Caco-2 (cell line): ENCODE results near the gene ISL2. TPM values are rescaled to one million over a fixed set of nuclear protein-coding genes. Genes with fewer than 3 reads are reported as not detected.

Experiments used
- BruUV-seq: library from RNA; stranded (reverse); fragments of 400-500 nt; replicated peaks from 2 replicates; lab custom pipeline; 2021; lab: Mats Ljungman, UMichigan
- CTCF ChIA-PET: fragments of 300-600 bp; sonication (Branson Sonifier 250); formaldehyde crosslinking; loops from one replicate; lab custom pipeline; 2022; ENCODE audit warnings: antibody characterized with exemption; lab: Charles Lee
- POLR2A ChIA-PET: fragments of 300-600 bp; sonication (Branson Sonifier 250); formaldehyde crosslinking; loops from one replicate; lab custom pipeline; 2022; ENCODE audit warnings: antibody characterized with exemption; lab: Charles Lee
- DNase-seq, 2 experiments: peaks; one replicate each; pipeline versions ENCODE4 v3.0.0 to v3.0.0-alpha.2; 2020 to 2022
- H3K27me3 ChIP-seq: replicated peaks from 2 replicates; pipeline ENCODE4 v1.6.0; 2011; ENCODE audit warnings: low read length; ENCODE audit not compliant: control insufficient read depth, insufficient read depth
- H3K36me3 ChIP-seq: 2 replicates; pipeline ENCODE4 v1.5.1; 2011; ENCODE audit warnings: low read length; ENCODE audit not compliant: control insufficient read depth, insufficient read depth
- H3K4me1 ChIP-seq: fragments of 250-450 bp; sonication (Bioruptor Pico); 2 replicates; pipeline ENCODE4 v1.5.1; 2020; ENCODE audit warnings: mild to moderate bottlenecking
- H3K4me3 ChIP-seq: 2 replicates; pipeline ENCODE4 v1.5.1; 2011; ENCODE audit warnings: low read depth, mild to moderate bottlenecking, control low read depth, low read length
- H3K9me3 ChIP-seq: fragments of 250-450 bp; sonication (Bioruptor Pico); 2 replicates; pipeline ENCODE4 v1.5.1; 2020; ENCODE audit warnings: mild to moderate bottlenecking, moderate library complexity
- H3K27ac Mint-ChIP-seq: one replicate; pipeline ENCODE4 v1.8.0; 2022; ENCODE audit warnings: mixed read lengths; ENCODE audit not compliant: unreplicated experiment
- H3K27me3 Mint-ChIP-seq: one replicate; pipeline ENCODE4 v1.8.0; 2022; ENCODE audit warnings: mixed read lengths; ENCODE audit not compliant: insufficient read depth, unreplicated experiment
- H3K36me3 Mint-ChIP-seq: one replicate; pipeline ENCODE4 v1.8.0; 2022; ENCODE audit warnings: mild to moderate bottlenecking, mixed read lengths; ENCODE audit not compliant: insufficient read depth, unreplicated experiment
- H3K4me1 Mint-ChIP-seq: one replicate; pipeline ENCODE4 v1.8.0; 2022; ENCODE audit warnings: low read depth, mixed read lengths; ENCODE audit not compliant: unreplicated experiment
- H3K4me3 Mint-ChIP-seq: one replicate; pipeline ENCODE4 v1.8.0; 2022; ENCODE audit warnings: mild to moderate bottlenecking, moderate library complexity, mixed read lengths; ENCODE audit not compliant: unreplicated experiment
- H3K9me3 Mint-ChIP-seq: one replicate; pipeline ENCODE4 v1.8.0; 2022; ENCODE audit warnings: mixed read lengths; ENCODE audit not compliant: unreplicated experiment
- CTCF ChIP-seq, 2 experiments: fragments of 200-600 bp in 1 of 2; IDR thresholded peaks; 1 replicate in 1 of 2; 2 replicates in 1 of 2; pipeline versions ENCODE4 v1.5.1 to v1.8.0; 2011 to 2022; ENCODE audit warnings: antibody characterized with exemption in 1 of 2, control low read depth in 1 of 2, inconsistent platforms in 1 of 2, low read depth in 1 of 2, low read length in 1 of 2, mild to moderate bottlenecking in 1 of 2, moderate library complexity in 1 of 2; ENCODE audit not compliant: insufficient read depth in 1 of 2, severe bottlenecking in 1 of 2, unreplicated experiment in 1 of 2
- intact Hi-C: fragments of 100-400 bp; cut with micrococcal nuclease; formaldehyde crosslinking; loops from one replicate; pipeline ENCODE4 v1.10.0; 2022; ENCODE audit not compliant: unreplicated experiment
- total RNA-seq: library from RNA; stranded (reverse); gene quantifications from 2 replicates; pipeline ENCODE4 v1.2.3, GENCODE V29; 2022

Gene ISL2
- total RNA-seq, 1 experiment from 2014 or later: 11.0 TPM

- H3K4me3 ChIP-seq: no peak overlapping the region
- Mint-ChIP-seq H3K4me3 (no peak overlapping the region), H3K4me1 (no peaks in the 10 kb centered on the region), H3K27ac (no peak overlapping the region), H3K36me3 (no peaks in the 10 kb centered on the region), H3K9me3 (no peaks in the 10 kb centered on the region), H3K27me3 (no peaks in the 10 kb centered on the region)
- no peaks in the 10 kb centered on the region for H3K9me3 ChIP-seq
- intact Hi-C loops: no loop called here
- DNase-seq: no peak
- H3K36me3 ChIP-seq: no peaks in the 10 kb centered on the region
- POLR2A ChIA-PET: no interaction called here
- no peak for TF ChIP-seq CTCF (IDR thresholded peaks at IDR 0.05; ENCODE audit: insufficient read depth in 1 of 2, low read depth in 1 of 2, low read length in 1 of 2, severe bottlenecking in 1 of 2, unreplicated experiment in 1 of 2)
- H3K27me3 ChIP-seq: no peaks in the 10 kb centered on the region
- CTCF ChIA-PET: no interaction called here
- peaks cover 2% of the 10 kb centered on the region; the same call in 1 of the 2 replicates for H3K4me1 ChIP-seq
- no TSS peak for BruUV-seq
Measured at GRCh38 chr15:76320012-76320411, 16.6 kb upstream of the ISL2 start.

- Mint-ChIP-seq H3K27ac (no peak overlapping the region), H3K9me3 (no peaks in the 10 kb centered on the region), H3K4me3 (no peak overlapping the region), H3K4me1 (no peaks in the 10 kb centered on the region), H3K27me3 (no peaks in the 10 kb centered on the region), H3K36me3 (no peaks in the 10 kb centered on the region)
- no peak for TF ChIP-seq CTCF (IDR thresholded peaks at IDR 0.05; ENCODE audit: insufficient read depth in 1 of 2, low read depth in 1 of 2, low read length in 1 of 2, severe bottlenecking in 1 of 2, unreplicated experiment in 1 of 2)
- CTCF ChIA-PET: no interaction called here
- intact Hi-C loops: no loop called here
- no peak overlapping the region for H3K4me3 ChIP-seq
- BruUV-seq: no TSS peak
- POLR2A ChIA-PET: no interaction called here
- DNase-seq: no peak
- no peaks in the 10 kb centered on the region for H3K36me3 ChIP-seq
- no peaks in the 10 kb centered on the region for H3K9me3 ChIP-seq
- no peaks in the 10 kb centered on the region for H3K27me3 ChIP-seq
- no peaks in the 10 kb centered on the region for H3K4me1 ChIP-seq
Measured at GRCh38 chr15:76321171-76321570, 15.4 kb upstream of the ISL2 start.

GRCh38 chr15:76321602-76322001 is 15.0 kb upstream of the ISL2 start:
- H3K4me1 Mint-ChIP-seq: no peaks in the 10 kb centered on the region
- Histone ChIP-seq H3K27me3 (no peaks in the 10 kb centered on the region), H3K9me3 (no peaks in the 10 kb centered on the region), H3K4me1 (no peaks in the 10 kb centered on the region), H3K36me3 (no peaks in the 10 kb centered on the region), H3K4me3 (no peak overlapping the region)
- no peaks in the 10 kb centered on the region for H3K9me3 Mint-ChIP-seq
- CTCF ChIA-PET: no interaction called here
- H3K27ac Mint-ChIP-seq: no peak overlapping the region
- no peak for DNase-seq
- intact Hi-C loops: no loop called here
- TF ChIP-seq CTCF (IDR thresholded peaks at IDR 0.05; ENCODE audit: insufficient read depth in 1 of 2, low read depth in 1 of 2, low read length in 1 of 2, severe bottlenecking in 1 of 2, unreplicated experiment in 1 of 2): no peak
- BruUV-seq: no TSS peak
- H3K4me3 Mint-ChIP-seq: no peak overlapping the region
- H3K36me3 Mint-ChIP-seq: no peaks in the 10 kb centered on the region
- no peaks in the 10 kb centered on the region for H3K27me3 Mint-ChIP-seq
- POLR2A ChIA-PET: no interaction called here
